HEK293 (cell line): ENCODE data around the gene THOC7.

Experiments
- KLF10 ChIP-seq: fragments of 450-650 bp; IDR thresholded peaks from 2 replicates; pipeline ENCODE4 v1.5.1; 2018; ENCODE audit warnings: missing biosample characterization, mild to moderate bottlenecking, missing genetic modification characterization
- MEIS1 ChIP-seq: sonication (generic); formaldehyde crosslinking; IDR thresholded peaks from 2 replicates; pipeline ENCODE4 v1.8.1; 2022; ENCODE audit warnings: missing genetic modification reagents, mild to moderate bottlenecking, borderline replicate concordance
- OSR2 ChIP-seq: fragments of 450-650 bp; formaldehyde crosslinking; IDR thresholded peaks from 2 replicates; pipeline ENCODE4 v1.5.1; 2016; ENCODE audit warnings: missing biosample characterization, missing genetic modification characterization
- SALL2 ChIP-seq: fragments of 450-650 bp; formaldehyde crosslinking; IDR thresholded peaks from 2 replicates; pipeline ENCODE4 v1.5.0; 2017; ENCODE audit warnings: missing biosample characterization, mild to moderate bottlenecking, missing genetic modification characterization, borderline replicate concordance
- SP7 ChIP-seq: fragments of 450-650 bp; formaldehyde crosslinking; IDR thresholded peaks from 2 replicates; pipeline ENCODE4 v1.5.1; 2016; ENCODE audit warnings: missing biosample characterization, missing genetic modification characterization
- TRIM28 ChIP-seq: IDR thresholded peaks from 2 replicates; pipeline ENCODE4 v1.6.1; 2011; ENCODE audit warnings: low read length, control low read depth, borderline replicate concordance
- YY2 ChIP-seq: fragments of 450-650 bp; formaldehyde crosslinking; IDR thresholded peaks from 2 replicates; pipeline ENCODE4 v1.5.1; 2016; ENCODE audit warnings: missing biosample characterization, missing genetic modification characterization
- ZBTB17 ChIP-seq: fragments of 450-650 bp; formaldehyde crosslinking; IDR thresholded peaks from 2 replicates; pipeline ENCODE4 v1.5.1; 2016; ENCODE audit warnings: missing biosample characterization, missing genetic modification characterization
- ZBTB8A ChIP-seq: fragments of 450-650 bp; formaldehyde crosslinking; IDR thresholded peaks from 2 replicates; pipeline ENCODE4 v1.5.1; 2016; ENCODE audit warnings: missing biosample characterization, missing genetic modification characterization
- ZNF114 ChIP-seq: fragments of 450-650 bp; formaldehyde crosslinking; IDR thresholded peaks from 2 replicates; pipeline ENCODE4 v1.5.0; 2017; ENCODE audit warnings: missing biosample characterization, missing genetic modification characterization
- ZNF157 ChIP-seq: fragments of 450-650 bp; formaldehyde crosslinking; IDR thresholded peaks from 2 replicates; pipeline ENCODE4 v1.5.1; 2016; ENCODE audit warnings: missing biosample characterization, missing genetic modification characterization
- ZNF169 ChIP-seq: fragments of 450-650 bp; formaldehyde crosslinking; IDR thresholded peaks from 2 replicates; pipeline ENCODE4 v1.5.1; 2016; ENCODE audit warnings: missing biosample characterization, missing genetic modification characterization
- ZNF2 ChIP-seq: fragments of 450-650 bp; formaldehyde crosslinking; IDR thresholded peaks from 2 replicates; pipeline ENCODE4 v1.5.1; 2016; ENCODE audit warnings: missing biosample characterization, missing genetic modification characterization
- ZNF433 ChIP-seq: fragments of 450-650 bp; formaldehyde crosslinking; IDR thresholded peaks from 2 replicates; pipeline ENCODE4 v1.5.1; 2016; ENCODE audit warnings: missing biosample characterization, missing genetic modification characterization, low read depth
- ZNF514 ChIP-seq: fragments of 450-650 bp; formaldehyde crosslinking; IDR thresholded peaks from 2 replicates; pipeline ENCODE4 v1.5.1; 2016; ENCODE audit warnings: missing biosample characterization, missing genetic modification characterization
- ZNF549 ChIP-seq: fragments of 450-650 bp; IDR thresholded peaks from 2 replicates; pipeline ENCODE4 v1.5.1; 2018; ENCODE audit warnings: missing biosample characterization, missing genetic modification characterization, mild to moderate bottlenecking, inconsistent platforms, moderate library complexity
- ZNF560 ChIP-seq: fragments of 450-650 bp; formaldehyde crosslinking; IDR thresholded peaks from 2 replicates; pipeline ENCODE4 v1.5.1; 2017; ENCODE audit warnings: missing biosample characterization, missing genetic modification characterization, borderline replicate concordance
- ZNF624 ChIP-seq: fragments of 450-650 bp; formaldehyde crosslinking; IDR thresholded peaks from 2 replicates; pipeline ENCODE4 v1.5.1; 2017; ENCODE audit warnings: missing biosample characterization, missing genetic modification characterization
- ZNF629 ChIP-seq: fragments of 450-650 bp; formaldehyde crosslinking; IDR thresholded peaks from 2 replicates; pipeline ENCODE4 v1.5.1; 2017; ENCODE audit warnings: missing biosample characterization, missing genetic modification characterization
- ZNF792 ChIP-seq: fragments of 450-650 bp; formaldehyde crosslinking; IDR thresholded peaks from 2 replicates; pipeline ENCODE4 v1.5.1; 2016; ENCODE audit warnings: missing biosample characterization, missing genetic modification characterization
- ZNF830 ChIP-seq: fragments of 450-650 bp; IDR thresholded peaks from 2 replicates; pipeline ENCODE4 v1.5.0; 2018; ENCODE audit warnings: missing biosample characterization, missing genetic modification characterization, low read depth, mild to moderate bottlenecking, moderate library complexity
- TF ChIP-seq, protein P1 (sequence below): fragments of 450-650 bp; formaldehyde crosslinking; IDR thresholded peaks from 2 replicates; pipeline ENCODE4 v1.5.1; 2016; ENCODE audit warnings: missing biosample characterization, missing genetic modification characterization, low read depth
- TF ChIP-seq, protein P2 (sequence below): fragments of 450-650 bp; formaldehyde crosslinking; IDR thresholded peaks from 2 replicates; pipeline ENCODE4 v1.5.1; 2016; ENCODE audit warnings: missing biosample characterization, missing genetic modification characterization
- TF ChIP-seq, protein P3 (sequence below): fragments of 450-650 bp; formaldehyde crosslinking; IDR thresholded peaks from 2 replicates; pipeline ENCODE4 v1.5.1; 2016; ENCODE audit warnings: missing biosample characterization, missing genetic modification characterization, borderline replicate concordance
- TF ChIP-seq, protein P4 (sequence below): fragments of 450-650 bp; formaldehyde crosslinking; IDR thresholded peaks from 2 replicates; pipeline ENCODE4 v1.5.1; 2016; ENCODE audit warnings: missing biosample characterization, missing genetic modification characterization
- TF ChIP-seq, protein P5 (sequence below): fragments of 450-650 bp; formaldehyde crosslinking; IDR thresholded peaks from 2 replicates; pipeline ENCODE4 v1.5.1; 2016; ENCODE audit warnings: missing biosample characterization, missing genetic modification characterization
- TF ChIP-seq, protein P6 (sequence below): fragments of 450-650 bp; formaldehyde crosslinking; IDR thresholded peaks from 2 replicates; pipeline ENCODE4 v1.5.1; 2016; ENCODE audit warnings: missing biosample characterization, missing genetic modification characterization
- TF ChIP-seq, protein P7 (sequence below): fragments of 450-650 bp; IDR thresholded peaks from 2 replicates; pipeline ENCODE4 v1.5.1; 2018; ENCODE audit warnings: missing biosample characterization, mild to moderate bottlenecking, missing genetic modification characterization

THOC7 gene

DNA sequence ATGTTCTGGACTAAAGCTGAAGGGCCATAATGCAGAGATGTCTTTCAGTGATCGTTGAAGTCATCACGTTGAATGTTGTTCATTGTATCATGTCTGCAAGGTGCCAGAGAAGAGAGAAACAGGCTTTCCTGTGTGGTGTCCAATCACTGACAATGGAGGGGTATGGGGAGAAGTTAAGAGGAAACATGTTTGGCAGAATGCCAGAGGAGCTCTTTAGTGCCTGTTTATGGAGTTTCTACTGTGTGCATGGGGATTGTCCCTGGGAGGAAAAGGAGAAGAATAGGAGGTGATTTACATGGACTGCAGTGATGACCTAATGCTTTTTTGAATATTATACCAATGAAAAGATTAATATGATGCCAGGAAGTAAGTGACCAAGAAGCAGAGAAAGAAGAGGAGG, 36.9 kb upstream of the THOC7 start (continued):
- TF ChIP-seq ZNF624 (tag by site-specific recombination) (no peak), MEIS1 (no peak), ZNF514 (tag by site-specific recombination) (no peak), ZNF830 (no peak), SALL2 (tag by site-specific recombination) (no peak), TRIM28 (peak; percentile 19; the same call in 1 of the 2 replicates), ZNF169 (no peak), ZBTB17 (tag by site-specific recombination) (peak; percentile 82), ZNF433 (tag by site-specific recombination) (no peak), KLF10 (tag by site-specific recombination) (peak; percentile 43; the same call in 1 of the 2 replicates), ZNF792 (tag by site-specific recombination) (no peak), SP7 (tag by site-specific recombination) (peak; percentile 29; the same call in 1 of the 2 replicates), ZNF157 (tag by site-specific recombination) (no peak), ZNF560 (tag by site-specific recombination) (no peak), ZNF549 (tag by site-specific recombination) (0 out of 2 replicates have a peak, but pooled peaks have one; percentile 22), ZNF2 (tag by site-specific recombination) (no peak), ZBTB8A (tag by site-specific recombination) (no peak), YY2 (tag by site-specific recombination) (no peak), ZNF114 (no peak), ZNF629 (no peak), OSR2 (tag by site-specific recombination) (0 out of 2 replicates have a peak, but pooled peaks have one; percentile 10)
- TF ChIP-seq, protein P1, sequence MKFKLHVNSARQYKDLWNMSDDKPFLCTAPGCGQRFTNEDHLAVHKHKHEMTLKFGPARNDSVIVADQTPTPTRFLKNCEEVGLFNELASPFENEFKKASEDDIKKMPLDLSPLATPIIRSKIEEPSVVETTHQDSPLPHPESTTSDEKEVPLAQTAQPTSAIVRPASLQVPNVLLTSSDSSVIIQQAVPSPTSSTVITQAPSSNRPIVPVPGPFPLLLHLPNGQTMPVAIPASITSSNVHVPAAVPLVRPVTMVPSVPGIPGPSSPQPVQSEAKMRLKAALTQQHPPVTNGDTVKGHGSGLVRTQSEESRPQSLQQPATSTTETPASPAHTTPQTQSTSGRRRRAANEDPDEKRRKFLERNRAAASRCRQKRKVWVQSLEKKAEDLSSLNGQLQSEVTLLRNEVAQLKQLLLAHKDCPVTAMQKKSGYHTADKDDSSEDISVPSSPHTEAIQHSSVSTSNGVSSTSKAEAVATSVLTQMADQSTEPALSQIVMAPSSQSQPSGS (tag by site-specific recombination): peak; percentile 49; the same call in 1 of the 2 replicates
- TF ChIP-seq, protein P2, sequence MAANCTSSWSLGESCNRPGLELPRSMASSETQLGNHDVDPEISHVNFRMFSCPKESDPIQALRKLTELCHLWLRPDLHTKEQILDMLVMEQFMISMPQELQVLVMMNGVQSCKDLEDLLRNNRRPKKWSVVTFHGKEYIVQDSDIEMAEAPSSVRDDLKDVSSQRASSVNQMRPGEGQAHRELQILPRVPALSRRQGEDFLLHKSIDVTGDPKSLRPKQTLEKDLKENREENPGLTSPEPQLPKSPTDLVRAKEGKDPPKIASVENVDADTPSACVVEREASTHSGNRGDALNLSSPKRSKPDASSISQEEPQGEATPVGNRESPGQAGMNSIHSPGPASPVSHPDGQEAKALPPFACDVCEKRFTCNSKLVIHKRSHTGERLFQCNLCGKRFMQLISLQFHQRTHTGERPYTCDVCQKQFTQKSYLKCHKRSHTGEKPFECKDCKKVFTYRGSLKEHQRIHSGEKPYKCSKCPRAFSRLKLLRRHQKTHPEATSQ (tag by site-specific recombination): no peak
- TF ChIP-seq, protein P3, sequence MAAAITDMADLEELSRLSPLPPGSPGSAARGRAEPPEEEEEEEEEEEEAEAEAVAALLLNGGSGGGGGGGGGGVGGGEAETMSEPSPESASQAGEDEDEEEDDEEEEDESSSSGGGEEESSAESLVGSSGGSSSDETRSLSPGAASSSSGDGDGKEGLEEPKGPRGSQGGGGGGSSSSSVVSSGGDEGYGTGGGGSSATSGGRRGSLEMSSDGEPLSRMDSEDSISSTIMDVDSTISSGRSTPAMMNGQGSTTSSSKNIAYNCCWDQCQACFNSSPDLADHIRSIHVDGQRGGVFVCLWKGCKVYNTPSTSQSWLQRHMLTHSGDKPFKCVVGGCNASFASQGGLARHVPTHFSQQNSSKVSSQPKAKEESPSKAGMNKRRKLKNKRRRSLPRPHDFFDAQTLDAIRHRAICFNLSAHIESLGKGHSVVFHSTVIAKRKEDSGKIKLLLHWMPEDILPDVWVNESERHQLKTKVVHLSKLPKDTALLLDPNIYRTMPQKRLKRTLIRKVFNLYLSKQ (tag by site-specific recombination): no peak
- TF ChIP-seq, protein P4, sequence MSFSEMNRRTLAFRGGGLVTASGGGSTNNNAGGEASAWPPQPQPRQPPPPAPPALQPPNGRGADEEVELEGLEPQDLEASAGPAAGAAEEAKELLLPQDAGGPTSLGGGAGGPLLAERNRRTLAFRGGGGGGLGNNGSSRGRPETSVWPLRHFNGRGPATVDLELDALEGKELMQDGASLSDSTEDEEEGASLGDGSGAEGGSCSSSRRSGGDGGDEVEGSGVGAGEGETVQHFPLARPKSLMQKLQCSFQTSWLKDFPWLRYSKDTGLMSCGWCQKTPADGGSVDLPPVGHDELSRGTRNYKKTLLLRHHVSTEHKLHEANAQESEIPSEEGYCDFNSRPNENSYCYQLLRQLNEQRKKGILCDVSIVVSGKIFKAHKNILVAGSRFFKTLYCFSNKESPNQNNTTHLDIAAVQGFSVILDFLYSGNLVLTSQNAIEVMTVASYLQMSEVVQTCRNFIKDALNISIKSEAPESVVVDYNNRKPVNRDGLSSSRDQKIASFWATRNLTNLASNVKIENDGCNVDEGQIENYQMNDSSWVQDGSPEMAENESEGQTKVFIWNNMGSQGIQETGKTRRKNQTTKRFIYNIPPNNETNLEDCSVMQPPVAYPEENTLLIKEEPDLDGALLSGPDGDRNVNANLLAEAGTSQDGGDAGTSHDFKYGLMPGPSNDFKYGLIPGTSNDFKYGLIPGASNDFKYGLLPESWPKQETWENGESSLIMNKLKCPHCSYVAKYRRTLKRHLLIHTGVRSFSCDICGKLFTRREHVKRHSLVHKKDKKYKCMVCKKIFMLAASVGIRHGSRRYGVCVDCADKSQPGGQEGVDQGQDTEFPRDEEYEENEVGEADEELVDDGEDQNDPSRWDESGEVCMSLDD: no peak
- TF ChIP-seq, protein P5, sequence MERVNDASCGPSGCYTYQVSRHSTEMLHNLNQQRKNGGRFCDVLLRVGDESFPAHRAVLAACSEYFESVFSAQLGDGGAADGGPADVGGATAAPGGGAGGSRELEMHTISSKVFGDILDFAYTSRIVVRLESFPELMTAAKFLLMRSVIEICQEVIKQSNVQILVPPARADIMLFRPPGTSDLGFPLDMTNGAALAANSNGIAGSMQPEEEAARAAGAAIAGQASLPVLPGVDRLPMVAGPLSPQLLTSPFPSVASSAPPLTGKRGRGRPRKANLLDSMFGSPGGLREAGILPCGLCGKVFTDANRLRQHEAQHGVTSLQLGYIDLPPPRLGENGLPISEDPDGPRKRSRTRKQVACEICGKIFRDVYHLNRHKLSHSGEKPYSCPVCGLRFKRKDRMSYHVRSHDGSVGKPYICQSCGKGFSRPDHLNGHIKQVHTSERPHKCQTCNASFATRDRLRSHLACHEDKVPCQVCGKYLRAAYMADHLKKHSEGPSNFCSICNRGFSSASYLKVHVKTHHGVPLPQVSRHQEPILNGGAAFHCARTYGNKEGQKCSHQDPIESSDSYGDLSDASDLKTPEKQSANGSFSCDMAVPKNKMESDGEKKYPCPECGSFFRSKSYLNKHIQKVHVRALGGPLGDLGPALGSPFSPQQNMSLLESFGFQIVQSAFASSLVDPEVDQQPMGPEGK: peak; percentile 39; the same call in 1 of the 2 replicates
- TF ChIP-seq, protein P6, sequence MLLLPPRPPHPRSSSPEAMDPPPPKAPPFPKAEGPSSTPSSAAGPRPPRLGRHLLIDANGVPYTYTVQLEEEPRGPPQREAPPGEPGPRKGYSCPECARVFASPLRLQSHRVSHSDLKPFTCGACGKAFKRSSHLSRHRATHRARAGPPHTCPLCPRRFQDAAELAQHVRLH (tag by site-specific recombination): no peak
- TF ChIP-seq, protein P7, sequence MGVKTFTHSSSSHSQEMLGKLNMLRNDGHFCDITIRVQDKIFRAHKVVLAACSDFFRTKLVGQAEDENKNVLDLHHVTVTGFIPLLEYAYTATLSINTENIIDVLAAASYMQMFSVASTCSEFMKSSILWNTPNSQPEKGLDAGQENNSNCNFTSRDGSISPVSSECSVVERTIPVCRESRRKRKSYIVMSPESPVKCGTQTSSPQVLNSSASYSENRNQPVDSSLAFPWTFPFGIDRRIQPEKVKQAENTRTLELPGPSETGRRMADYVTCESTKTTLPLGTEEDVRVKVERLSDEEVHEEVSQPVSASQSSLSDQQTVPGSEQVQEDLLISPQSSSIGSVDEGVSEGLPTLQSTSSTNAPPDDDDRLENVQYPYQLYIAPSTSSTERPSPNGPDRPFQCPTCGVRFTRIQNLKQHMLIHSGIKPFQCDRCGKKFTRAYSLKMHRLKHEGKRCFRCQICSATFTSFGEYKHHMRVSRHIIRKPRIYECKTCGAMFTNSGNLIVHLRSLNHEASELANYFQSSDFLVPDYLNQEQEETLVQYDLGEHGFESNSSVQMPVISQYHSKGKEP (tag by site-specific recombination): 0 out of 2 replicates have a peak, but pooled peaks have one; percentile 10
